ENCODE data around the gene HSD17B13.

The HSD17B13 gene

DNA sequence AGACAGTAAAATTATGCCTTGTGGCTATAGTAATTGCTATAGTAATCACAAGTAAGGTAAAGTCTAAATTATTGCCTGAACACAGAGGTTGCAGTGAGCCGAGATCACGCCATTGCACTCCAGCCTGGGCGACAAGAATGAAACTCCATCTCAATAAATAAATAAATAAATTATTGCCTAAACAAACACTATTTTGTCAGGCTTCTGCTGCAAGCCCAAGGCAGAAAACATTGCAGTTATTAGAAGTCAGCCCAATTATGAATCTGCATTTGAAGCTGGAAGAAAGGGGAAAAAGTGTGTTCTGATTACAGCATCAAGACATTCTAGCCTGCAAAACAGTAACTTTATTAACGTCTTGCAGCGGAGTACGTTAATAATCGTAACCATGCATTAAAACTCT is 17.1 kb downstream of the HSD17B13 start:
- Histone ChIP-seq H3K27ac (ENCODE audit: low read length) (no peak overlapping the region), H3K4me3 (ENCODE audit: low read depth in 1 of 2, low read length in 2 of 2) (no peak overlapping the region), H3K4me2 (ENCODE audit: insufficient read depth, low read length) (no peak overlapping the region), H3K79me2 (ENCODE audit: insufficient read depth, low read length) (no peaks in the 10 kb centered on the region), H3K4me1 (ENCODE audit: insufficient read depth, low read length) (no peaks in the 10 kb centered on the region), H3K36me3 (ENCODE audit: insufficient read depth, low read length) (no peaks in the 10 kb centered on the region), H4K20me1 (ENCODE audit: insufficient read depth, low read length) (no peaks in the 10 kb centered on the region), H2AFZ (ENCODE audit: low read depth, low read length) (no peak overlapping the region), H3K27me3 (ENCODE audit: insufficient read depth, low read length, poor library complexity) (no peaks in the 10 kb centered on the region), H3K9ac (ENCODE audit: low read depth, low read length) (no peak overlapping the region), H3K9me3 (ENCODE audit: insufficient read depth, low read length, severe bottlenecking) (no peaks in the 10 kb centered on the region)
- no peak for ATAC-seq (ENCODE audit: insufficient read depth, low read depth)
- TF ChIP-seq, protein P1, sequence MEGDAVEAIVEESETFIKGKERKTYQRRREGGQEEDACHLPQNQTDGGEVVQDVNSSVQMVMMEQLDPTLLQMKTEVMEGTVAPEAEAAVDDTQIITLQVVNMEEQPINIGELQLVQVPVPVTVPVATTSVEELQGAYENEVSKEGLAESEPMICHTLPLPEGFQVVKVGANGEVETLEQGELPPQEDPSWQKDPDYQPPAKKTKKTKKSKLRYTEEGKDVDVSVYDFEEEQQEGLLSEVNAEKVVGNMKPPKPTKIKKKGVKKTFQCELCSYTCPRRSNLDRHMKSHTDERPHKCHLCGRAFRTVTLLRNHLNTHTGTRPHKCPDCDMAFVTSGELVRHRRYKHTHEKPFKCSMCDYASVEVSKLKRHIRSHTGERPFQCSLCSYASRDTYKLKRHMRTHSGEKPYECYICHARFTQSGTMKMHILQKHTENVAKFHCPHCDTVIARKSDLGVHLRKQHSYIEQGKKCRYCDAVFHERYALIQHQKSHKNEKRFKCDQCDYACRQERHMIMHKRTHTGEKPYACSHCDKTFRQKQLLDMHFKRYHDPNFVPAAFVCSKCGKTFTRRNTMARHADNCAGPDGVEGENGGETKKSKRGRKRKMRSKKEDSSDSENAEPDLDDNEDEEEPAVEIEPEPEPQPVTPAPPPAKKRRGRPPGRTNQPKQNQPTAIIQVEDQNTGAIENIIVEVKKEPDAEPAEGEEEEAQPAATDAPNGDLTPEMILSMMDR (IDR thresholded peaks at IDR 0.05; ENCODE audit: borderline replicate concordance, extremely low read depth, low read length, poor library complexity, severe bottlenecking): no peak
- TF ChIP-seq EZH2 (IDR thresholded peaks at IDR 0.05; ENCODE audit: borderline replicate concordance, low read depth, low read length, severe bottlenecking): no peak
- DNase-seq: no peak

DNA sequence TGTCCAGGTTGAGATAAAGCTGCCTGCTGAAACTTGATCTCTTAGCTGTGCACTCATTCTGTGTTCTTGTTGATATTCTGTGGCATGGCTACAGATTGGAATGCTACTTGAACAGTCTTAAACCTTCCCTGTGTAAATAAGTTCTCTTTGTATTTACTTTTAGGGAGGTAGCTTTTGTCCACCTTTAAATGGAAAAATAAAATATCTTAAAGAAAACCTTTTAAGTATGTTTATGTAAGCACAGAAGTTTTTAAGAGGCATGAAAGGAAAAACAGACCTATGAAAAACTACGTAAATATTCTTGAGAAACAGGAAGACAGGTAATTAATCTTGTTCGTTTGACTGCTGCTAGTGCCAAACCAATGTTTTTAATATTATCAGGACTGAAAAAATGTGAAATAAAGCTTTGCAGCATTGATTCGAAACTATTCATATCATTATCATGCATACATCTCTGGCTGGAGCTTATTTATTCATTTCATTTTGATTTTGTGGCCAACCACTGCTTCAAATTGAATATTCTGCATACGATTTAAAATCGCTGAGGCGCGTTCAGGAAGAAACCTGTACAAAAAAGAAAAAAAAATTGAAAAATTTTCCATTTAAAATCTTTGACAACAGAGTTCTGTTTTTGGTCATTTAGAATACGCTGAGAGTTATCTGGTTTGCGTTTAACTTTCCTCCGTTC is 17.8 kb downstream of the HSD17B13 start:
- no peak overlapping the region for H3K4me3 ChIP-seq (ENCODE audit: low read depth in 1 of 2, low read length in 2 of 2)
- no peaks in the 10 kb centered on the region for H3K27me3 ChIP-seq (ENCODE audit: insufficient read depth, low read length, poor library complexity)
- H2AFZ ChIP-seq (ENCODE audit: low read depth, low read length): no peak overlapping the region
- H3K9ac ChIP-seq (ENCODE audit: low read depth, low read length): no peak overlapping the region
- no peaks in the 10 kb centered on the region for H3K4me1 ChIP-seq (ENCODE audit: insufficient read depth, low read length)
- H3K36me3 ChIP-seq (ENCODE audit: insufficient read depth, low read length): no peaks in the 10 kb centered on the region
- no peaks in the 10 kb centered on the region for H3K9me3 ChIP-seq (ENCODE audit: insufficient read depth, low read length, severe bottlenecking)
- H3K4me2 ChIP-seq (ENCODE audit: insufficient read depth, low read length): no peak overlapping the region
- no peaks in the 10 kb centered on the region for H4K20me1 ChIP-seq (ENCODE audit: insufficient read depth, low read length)
- no peak overlapping the region for H3K27ac ChIP-seq (ENCODE audit: low read length)
- DNase-seq (no peak), ATAC-seq (ENCODE audit: insufficient read depth, low read depth) (no peak)
- TF ChIP-seq, protein P1 (IDR thresholded peaks at IDR 0.05; ENCODE audit: borderline replicate concordance, extremely low read depth, low read length, poor library complexity, severe bottlenecking): no peak
- no peak for TF ChIP-seq EZH2 (IDR thresholded peaks at IDR 0.05; ENCODE audit: borderline replicate concordance, low read depth, low read length, severe bottlenecking)
- H3K79me2 ChIP-seq (ENCODE audit: insufficient read depth, low read length): no peaks in the 10 kb centered on the region

DNA sequence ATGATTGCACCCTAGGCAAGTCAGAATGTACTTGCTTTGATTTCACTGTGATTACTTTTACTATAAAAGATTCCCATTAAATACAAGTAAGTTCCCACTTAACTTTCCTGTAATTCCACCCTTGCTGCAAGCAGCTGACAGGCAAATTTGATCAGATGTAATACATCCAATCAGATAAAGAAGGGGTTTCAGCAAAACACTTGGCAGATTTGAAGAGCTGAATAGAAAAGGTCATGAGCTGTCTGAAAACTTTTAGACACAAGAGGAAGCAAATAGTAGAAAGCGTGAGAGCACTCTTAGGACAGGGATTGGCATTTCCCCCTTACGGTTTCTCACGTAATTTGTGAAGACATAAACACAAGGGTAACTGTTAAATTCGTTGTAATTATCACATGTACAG is 22.8 kb downstream of the HSD17B13 start:
- DNase-seq: no peak
- Histone ChIP-seq H3K27me3 (ENCODE audit: insufficient read depth, low read length, poor library complexity) (no peaks in the 10 kb centered on the region), H3K4me1 (ENCODE audit: insufficient read depth, low read length) (no peaks in the 10 kb centered on the region), H2AFZ (ENCODE audit: low read depth, low read length) (no peak overlapping the region), H3K36me3 (ENCODE audit: insufficient read depth, low read length) (no peaks in the 10 kb centered on the region), H3K27ac (ENCODE audit: low read length) (no peak overlapping the region), H3K9ac (ENCODE audit: low read depth, low read length) (no peak overlapping the region), H3K9me3 (ENCODE audit: insufficient read depth, low read length, severe bottlenecking) (no peaks in the 10 kb centered on the region), H4K20me1 (ENCODE audit: insufficient read depth, low read length) (no peaks in the 10 kb centered on the region), H3K4me2 (ENCODE audit: insufficient read depth, low read length) (no peak overlapping the region), H3K4me3 (ENCODE audit: low read depth in 1 of 2, low read length in 2 of 2) (no peak overlapping the region), H3K79me2 (ENCODE audit: insufficient read depth, low read length) (no peaks in the 10 kb centered on the region)
- TF ChIP-seq, protein P1 (IDR thresholded peaks at IDR 0.05; ENCODE audit: borderline replicate concordance, extremely low read depth, low read length, poor library complexity, severe bottlenecking): no peak
- TF ChIP-seq EZH2 (IDR thresholded peaks at IDR 0.05; ENCODE audit: borderline replicate concordance, low read depth, low read length, severe bottlenecking): no peak
- ATAC-seq (ENCODE audit: insufficient read depth, low read depth): no peak
